ENCODE results near the gene ZBTB9.

The ZBTB9 gene

DNA sequence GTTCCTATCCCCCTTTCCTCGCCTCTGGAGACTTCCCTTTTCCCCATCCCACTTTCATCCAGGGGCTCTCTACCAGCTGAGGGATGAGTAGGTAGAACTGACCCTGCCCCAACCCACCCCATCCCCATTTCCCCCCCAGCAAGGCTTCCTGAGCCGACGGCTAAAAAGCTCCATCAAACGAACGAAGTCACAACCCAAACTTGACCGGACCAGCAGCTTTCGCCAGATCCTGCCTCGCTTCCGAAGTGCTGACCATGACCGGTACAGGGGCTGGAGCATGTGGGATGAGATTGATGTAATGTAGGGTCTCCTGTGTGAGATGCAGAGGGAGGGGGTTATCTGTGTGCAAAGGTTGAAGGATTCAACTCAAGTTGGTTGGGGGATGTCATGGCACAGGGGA lies 21.8 kb upstream of the ZBTB9 start:
- Histone ChIP-seq H3K4me1 (ENCODE audit: insufficient read depth, low read length) (peaks cover 60% of the 10 kb centered on the region), H3K4me3 (ENCODE audit: low read length) (no peak overlapping the region), H3K36me3 (ENCODE audit: insufficient read depth, low read length) (peaks cover 24% of the 10 kb centered on the region), H3K27me3 (ENCODE audit: insufficient read depth, low read length) (no peaks in the 10 kb centered on the region), H2AFZ (ENCODE audit: low read depth, low read length) (no peak overlapping the region), H3K9me3 (ENCODE audit: low read length) (no peaks in the 10 kb centered on the region)

DNA sequence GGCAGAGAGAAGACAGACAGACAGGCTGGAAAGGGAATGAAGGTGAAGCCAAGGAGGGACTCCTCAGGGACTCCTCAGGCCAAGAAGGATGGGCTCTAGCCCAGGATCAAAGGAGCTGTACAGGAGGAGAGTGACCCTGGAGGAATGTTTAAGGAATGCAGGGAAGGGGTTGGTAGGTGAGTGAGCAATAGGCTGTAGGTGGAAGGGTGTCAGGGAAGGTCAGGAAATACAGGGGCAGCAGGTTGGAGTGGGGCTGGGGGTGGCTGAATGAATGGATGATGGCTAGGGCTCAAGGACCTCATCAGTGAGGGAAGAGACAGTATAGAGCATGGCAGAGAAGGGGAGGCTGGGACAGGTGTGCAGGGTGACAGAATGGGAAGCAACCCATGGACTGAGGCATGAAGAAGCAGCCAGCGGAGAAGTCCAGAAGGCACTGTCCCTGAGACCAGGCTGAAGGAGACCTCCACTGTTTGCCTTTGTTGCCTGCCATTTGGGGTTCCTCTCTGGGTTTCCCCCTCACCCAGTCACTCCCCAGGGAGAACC lies 21.3 kb upstream of the ZBTB9 start:
- H3K4me3 ChIP-seq (ENCODE audit: low read length): no peak overlapping the region
- peaks cover 29% of the 10 kb centered on the region for H3K36me3 ChIP-seq (ENCODE audit: insufficient read depth, low read length)
- H3K27me3 ChIP-seq (ENCODE audit: insufficient read depth, low read length): no peaks in the 10 kb centered on the region
- H3K4me1 ChIP-seq (ENCODE audit: insufficient read depth, low read length): peaks cover 59% of the 10 kb centered on the region
- no peaks in the 10 kb centered on the region for H3K9me3 ChIP-seq (ENCODE audit: low read length)
- H2AFZ ChIP-seq (ENCODE audit: low read depth, low read length): no peak overlapping the region

DNA sequence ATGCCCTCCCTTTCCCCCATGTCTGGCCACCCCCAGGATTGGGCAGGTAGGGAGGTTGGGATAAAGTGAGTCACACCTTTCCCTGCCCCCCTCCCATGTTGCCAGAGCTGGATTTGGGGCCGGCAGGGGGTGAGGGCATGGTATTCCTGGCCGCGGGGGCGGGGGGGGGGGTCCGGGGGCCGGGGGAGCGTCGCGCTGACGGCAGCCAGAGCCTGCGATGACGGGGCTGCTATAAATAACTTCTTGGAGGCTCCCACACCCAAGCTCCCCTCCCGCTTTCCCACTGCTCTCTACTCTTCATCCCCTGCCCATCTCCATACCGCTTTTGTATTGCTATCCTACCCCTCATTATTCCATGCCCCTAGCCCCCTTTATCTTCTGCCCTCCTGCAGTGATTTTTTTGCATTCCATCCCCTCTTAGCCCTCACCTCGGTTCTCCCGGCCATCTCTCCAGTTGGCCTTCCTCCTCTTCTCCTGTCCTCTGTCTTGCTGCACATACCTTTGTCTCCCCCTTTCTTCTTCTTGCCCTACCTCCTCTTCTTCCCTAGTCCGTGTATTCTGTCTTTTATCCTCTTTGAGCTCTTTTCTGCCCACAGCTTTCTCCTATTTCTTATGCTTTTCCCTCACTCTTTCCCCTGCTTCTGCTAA lies 20.7 kb upstream of the ZBTB9 start:
- H3K4me1 ChIP-seq (ENCODE audit: insufficient read depth, low read length): peaks cover 53% of the 10 kb centered on the region
- H3K4me3 ChIP-seq (ENCODE audit: low read length): no peak overlapping the region
- no peaks in the 10 kb centered on the region for H3K27me3 ChIP-seq (ENCODE audit: insufficient read depth, low read length)
- peaks cover 35% of the 10 kb centered on the region for H3K36me3 ChIP-seq (ENCODE audit: insufficient read depth, low read length)
- H3K9me3 ChIP-seq (ENCODE audit: low read length): no peaks in the 10 kb centered on the region
- no peak overlapping the region for H2AFZ ChIP-seq (ENCODE audit: low read depth, low read length)

DNA sequence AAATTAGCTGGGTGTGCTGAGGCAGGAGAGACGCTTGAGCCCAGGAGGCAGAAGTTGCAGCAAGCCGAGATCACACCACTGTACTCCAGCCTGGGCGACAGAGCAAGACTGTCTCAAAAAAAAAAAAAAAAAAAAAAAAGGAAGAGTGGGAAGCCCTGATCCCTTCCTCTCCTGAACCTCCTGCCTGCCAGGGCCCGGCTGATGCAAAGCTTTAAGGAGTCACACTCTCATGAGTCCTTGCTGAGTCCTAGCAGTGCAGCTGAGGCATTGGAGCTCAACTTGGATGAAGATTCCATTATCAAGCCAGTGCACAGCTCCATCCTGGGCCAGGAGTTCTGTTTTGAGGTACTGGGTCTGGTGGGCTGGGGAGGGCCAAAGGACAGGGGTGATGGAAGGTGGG lies 19.4 kb upstream of the ZBTB9 start:
- Histone ChIP-seq H3K4me3 (ENCODE audit: low read length) (no peak overlapping the region), H2AFZ (ENCODE audit: low read depth, low read length) (no peak overlapping the region), H3K9me3 (ENCODE audit: low read length) (no peaks in the 10 kb centered on the region), H3K27me3 (ENCODE audit: insufficient read depth, low read length) (no peaks in the 10 kb centered on the region), H3K36me3 (ENCODE audit: insufficient read depth, low read length) (peaks cover 43% of the 10 kb centered on the region), H3K4me1 (ENCODE audit: insufficient read depth, low read length) (peaks cover 40% of the 10 kb centered on the region)

DNA sequence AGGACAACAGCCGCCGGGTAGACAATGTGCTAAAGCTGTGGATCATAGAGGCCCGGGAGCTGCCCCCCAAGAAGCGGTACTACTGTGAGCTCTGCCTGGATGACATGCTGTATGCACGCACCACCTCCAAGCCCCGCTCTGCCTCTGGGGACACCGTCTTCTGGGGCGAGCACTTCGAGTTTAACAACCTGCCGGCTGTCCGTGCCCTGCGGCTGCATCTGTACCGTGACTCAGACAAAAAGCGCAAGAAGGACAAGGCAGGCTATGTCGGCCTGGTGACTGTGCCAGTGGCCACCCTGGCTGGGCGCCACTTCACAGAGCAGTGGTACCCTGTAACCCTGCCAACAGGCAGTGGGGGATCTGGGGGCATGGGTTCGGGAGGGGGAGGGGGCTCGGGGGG lies 16.7 kb upstream of the ZBTB9 start:
- peaks cover 63% of the 10 kb centered on the region for H3K36me3 ChIP-seq (ENCODE audit: insufficient read depth, low read length)
- peaks cover 13% of the 10 kb centered on the region for H3K4me1 ChIP-seq (ENCODE audit: insufficient read depth, low read length)
- no peak overlapping the region for H3K4me3 ChIP-seq (ENCODE audit: low read length)
- H2AFZ ChIP-seq (ENCODE audit: low read depth, low read length): no peak overlapping the region
- H3K27me3 ChIP-seq (ENCODE audit: insufficient read depth, low read length): no peaks in the 10 kb centered on the region
- H3K9me3 ChIP-seq (ENCODE audit: low read length): no peaks in the 10 kb centered on the region

DNA sequence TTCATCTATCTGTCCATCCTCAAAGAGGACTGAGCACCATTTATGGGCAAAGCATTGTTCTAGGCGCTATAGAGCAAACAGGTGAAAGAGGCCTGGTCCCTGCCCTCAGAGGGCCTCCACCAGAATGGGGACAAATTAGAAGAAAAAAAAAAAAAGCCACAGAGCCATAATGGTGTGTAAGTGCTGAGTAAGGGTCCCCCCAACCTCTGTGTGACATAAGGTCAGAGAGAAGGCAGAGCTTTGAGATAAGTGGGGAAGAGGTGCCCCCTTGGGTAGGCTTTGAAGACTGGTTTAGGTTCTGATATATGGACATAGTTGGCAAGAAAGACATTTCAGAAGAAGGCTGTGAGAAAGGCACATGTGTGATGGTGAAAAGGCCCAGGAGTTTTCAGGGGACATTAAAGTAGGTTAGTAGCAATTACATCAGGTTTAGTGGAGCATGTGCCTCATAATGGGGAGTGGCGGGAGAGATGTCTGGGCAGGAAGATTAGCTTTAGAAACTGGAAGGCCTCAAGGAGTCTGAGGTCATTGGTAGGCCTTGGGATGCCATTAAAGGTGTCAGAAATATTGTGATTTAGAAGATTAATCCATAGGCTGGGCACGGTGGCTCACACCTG lies 15.3 kb upstream of the ZBTB9 start:
- peaks cover 73% of the 10 kb centered on the region for H3K36me3 ChIP-seq (ENCODE audit: insufficient read depth, low read length)

DNA sequence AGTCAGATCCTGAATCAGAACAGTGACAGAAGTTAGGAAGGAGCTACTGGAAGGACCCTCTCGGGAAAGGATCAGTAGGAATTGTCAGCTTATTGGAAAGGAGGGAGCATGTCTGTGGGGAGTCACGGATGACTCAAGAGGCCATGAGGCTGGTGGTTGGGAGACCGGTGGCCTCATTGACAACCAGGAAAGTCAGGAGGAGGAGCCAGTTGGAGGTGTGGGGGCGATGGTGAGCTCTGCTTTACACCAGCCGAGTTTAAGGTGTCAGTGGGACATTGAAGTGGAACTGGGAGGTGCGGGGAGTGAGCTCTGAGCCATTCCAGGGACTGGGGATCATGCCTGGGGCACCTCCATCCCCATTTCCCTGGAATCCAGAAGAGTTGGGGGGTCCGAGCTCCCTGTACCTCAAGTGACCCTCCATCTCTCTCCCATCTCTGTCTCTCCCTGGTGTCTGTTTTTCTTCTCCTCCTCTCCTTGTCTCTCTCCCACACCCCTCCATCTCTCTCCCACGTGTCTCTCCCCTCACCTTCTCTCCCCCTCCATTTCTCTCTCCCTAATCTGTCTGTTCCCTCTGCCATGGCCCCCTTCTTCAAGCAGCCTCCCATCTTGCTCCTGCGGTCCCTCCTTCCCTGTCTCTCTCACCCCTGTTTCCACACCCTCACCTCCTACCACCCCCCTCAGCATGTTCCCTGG lies 14.3 kb upstream of the ZBTB9 start:
- peaks cover 81% of the 10 kb centered on the region for H3K36me3 ChIP-seq (ENCODE audit: insufficient read depth, low read length)

More for the DNA sequence above, 15.3 kb upstream of the ZBTB9 start:
- peaks cover under 1% of the 10 kb centered on the region for H3K4me1 ChIP-seq (ENCODE audit: insufficient read depth, low read length)
- H2AFZ ChIP-seq (ENCODE audit: low read depth, low read length): no peak overlapping the region
- no peaks in the 10 kb centered on the region for H3K9me3 ChIP-seq (ENCODE audit: low read length)
- no peaks in the 10 kb centered on the region for H3K27me3 ChIP-seq (ENCODE audit: insufficient read depth, low read length)
- no peak overlapping the region for H3K4me3 ChIP-seq (ENCODE audit: low read length)

DNA sequence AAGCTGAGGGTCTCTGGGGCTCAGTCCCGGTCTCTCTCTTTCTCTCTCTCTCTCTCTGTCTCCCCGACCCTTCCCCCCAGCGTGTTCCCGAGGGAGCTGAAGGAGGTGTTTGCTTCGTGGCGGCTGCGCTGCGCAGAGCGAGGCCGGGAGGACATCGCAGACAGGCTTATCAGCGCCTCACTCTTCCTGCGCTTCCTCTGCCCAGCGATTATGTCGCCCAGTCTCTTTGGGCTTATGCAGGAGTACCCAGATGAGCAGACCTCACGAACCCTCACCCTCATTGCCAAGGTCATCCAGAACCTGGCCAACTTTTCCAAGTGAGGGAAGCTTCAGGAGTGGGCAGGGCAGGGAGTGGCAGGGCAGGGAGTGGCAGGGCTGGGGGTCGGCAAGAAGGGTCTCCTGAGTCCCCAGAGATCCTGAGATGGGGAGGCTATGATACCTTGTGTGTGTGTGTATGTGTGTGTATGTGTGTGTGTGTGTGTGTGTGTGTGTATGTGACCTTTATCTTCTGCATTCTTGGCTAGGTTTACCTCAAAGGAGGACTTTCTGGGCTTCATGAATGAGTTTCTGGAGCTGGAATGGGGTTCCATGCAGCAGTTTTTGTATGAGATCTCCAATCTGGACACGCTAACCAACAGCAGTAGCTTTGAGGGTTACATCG lies 13.6 kb upstream of the ZBTB9 start:
- H3K9me3 ChIP-seq (ENCODE audit: low read length): no peaks in the 10 kb centered on the region
- H3K4me3 ChIP-seq (ENCODE audit: low read length): no peak overlapping the region
- H2AFZ ChIP-seq (ENCODE audit: low read depth, low read length): no peak overlapping the region
- no peaks in the 10 kb centered on the region for H3K27me3 ChIP-seq (ENCODE audit: insufficient read depth, low read length)
- peaks cover 77% of the 10 kb centered on the region for H3K36me3 ChIP-seq (ENCODE audit: insufficient read depth, low read length)
- H3K4me1 ChIP-seq (ENCODE audit: insufficient read depth, low read length): no peaks in the 10 kb centered on the region

More for the DNA sequence above, 14.3 kb upstream of the ZBTB9 start:
- H2AFZ ChIP-seq (ENCODE audit: low read depth, low read length): no peak overlapping the region
- H3K27me3 ChIP-seq (ENCODE audit: insufficient read depth, low read length): no peaks in the 10 kb centered on the region
- no peak overlapping the region for H3K4me3 ChIP-seq (ENCODE audit: low read length)
- H3K9me3 ChIP-seq (ENCODE audit: low read length): no peaks in the 10 kb centered on the region
- H3K4me1 ChIP-seq (ENCODE audit: insufficient read depth, low read length): no peaks in the 10 kb centered on the region

DNA sequence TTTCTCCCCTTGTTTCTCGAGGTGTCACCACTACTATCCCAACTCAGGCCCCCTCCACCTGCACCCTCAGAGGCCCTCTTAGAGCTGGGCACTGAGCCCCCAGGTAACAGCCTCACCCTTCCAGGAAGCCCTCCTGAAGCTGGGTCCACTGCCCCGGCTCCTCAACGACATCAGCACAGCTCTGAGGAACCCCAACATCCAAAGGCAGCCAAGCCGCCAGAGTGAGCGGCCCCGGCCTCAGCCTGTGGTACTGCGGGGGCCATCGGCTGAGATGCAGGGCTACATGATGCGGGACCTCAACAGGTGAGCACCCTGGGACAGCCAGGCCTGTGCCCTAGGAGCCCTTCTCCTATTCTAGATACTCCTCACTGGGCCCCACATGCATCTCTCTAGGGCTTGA lies 12.9 kb upstream of the ZBTB9 start:
- Histone ChIP-seq H3K4me1 (ENCODE audit: insufficient read depth, low read length) (no peaks in the 10 kb centered on the region), H3K27me3 (ENCODE audit: insufficient read depth, low read length) (no peaks in the 10 kb centered on the region), H3K9me3 (ENCODE audit: low read length) (no peaks in the 10 kb centered on the region), H3K4me3 (ENCODE audit: low read length) (no peak overlapping the region), H2AFZ (ENCODE audit: low read depth, low read length) (no peak overlapping the region), H3K36me3 (ENCODE audit: insufficient read depth, low read length) (peaks cover 78% of the 10 kb centered on the region)

DNA sequence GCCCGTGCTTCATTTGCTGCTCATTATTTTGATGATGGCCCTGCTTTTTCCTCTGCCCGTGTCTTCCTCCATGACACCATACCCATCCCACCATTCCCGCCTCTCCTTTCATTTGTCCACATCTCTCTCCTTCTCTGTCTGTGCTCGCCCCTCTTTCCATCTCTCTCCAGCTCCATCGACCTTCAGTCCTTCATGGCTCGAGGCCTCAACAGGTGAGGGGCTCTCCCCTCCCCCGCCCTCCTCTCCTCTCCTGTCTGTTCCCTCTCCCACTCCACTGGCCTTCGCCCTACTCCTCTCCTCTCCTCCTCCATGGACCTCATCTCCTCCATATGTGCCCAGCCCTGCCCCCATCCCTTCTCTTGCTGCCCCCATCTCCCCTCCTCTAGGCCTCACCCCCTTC lies 12.1 kb upstream of the ZBTB9 start:
- Histone ChIP-seq H2AFZ (ENCODE audit: low read depth, low read length) (no peak overlapping the region), H3K36me3 (ENCODE audit: insufficient read depth, low read length) (peaks cover 77% of the 10 kb centered on the region)

DNA sequence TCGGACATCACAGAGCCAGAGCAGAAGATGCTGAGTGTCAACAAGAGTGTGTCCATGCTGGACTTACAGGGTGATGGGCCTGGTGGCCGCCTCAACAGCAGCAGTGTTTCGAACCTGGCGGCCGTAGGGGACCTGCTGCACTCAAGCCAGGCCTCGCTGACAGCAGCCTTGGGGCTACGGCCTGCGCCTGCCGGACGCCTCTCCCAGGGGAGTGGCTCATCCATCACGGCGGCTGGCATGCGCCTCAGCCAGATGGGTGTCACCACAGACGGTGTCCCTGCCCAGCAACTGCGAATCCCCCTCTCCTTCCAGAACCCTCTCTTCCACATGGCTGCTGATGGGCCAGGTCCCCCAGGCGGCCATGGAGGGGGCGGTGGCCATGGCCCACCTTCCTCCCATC lies 11.4 kb upstream of the ZBTB9 start:
- H3K9me3 ChIP-seq (ENCODE audit: low read length): no peaks in the 10 kb centered on the region
- no peak overlapping the region for H2AFZ ChIP-seq (ENCODE audit: low read depth, low read length)
- no peaks in the 10 kb centered on the region for H3K4me1 ChIP-seq (ENCODE audit: insufficient read depth, low read length)
- H3K27me3 ChIP-seq (ENCODE audit: insufficient read depth, low read length): no peaks in the 10 kb centered on the region
- no peak overlapping the region for H3K4me3 ChIP-seq (ENCODE audit: low read length)
- H3K36me3 ChIP-seq (ENCODE audit: insufficient read depth, low read length): peaks cover 78% of the 10 kb centered on the region

More for the DNA sequence above, 12.1 kb upstream of the ZBTB9 start:
- Histone ChIP-seq H3K9me3 (ENCODE audit: low read length) (no peaks in the 10 kb centered on the region), H3K4me3 (ENCODE audit: low read length) (no peak overlapping the region), H3K27me3 (ENCODE audit: insufficient read depth, low read length) (no peaks in the 10 kb centered on the region), H3K4me1 (ENCODE audit: insufficient read depth, low read length) (no peaks in the 10 kb centered on the region)

DNA sequence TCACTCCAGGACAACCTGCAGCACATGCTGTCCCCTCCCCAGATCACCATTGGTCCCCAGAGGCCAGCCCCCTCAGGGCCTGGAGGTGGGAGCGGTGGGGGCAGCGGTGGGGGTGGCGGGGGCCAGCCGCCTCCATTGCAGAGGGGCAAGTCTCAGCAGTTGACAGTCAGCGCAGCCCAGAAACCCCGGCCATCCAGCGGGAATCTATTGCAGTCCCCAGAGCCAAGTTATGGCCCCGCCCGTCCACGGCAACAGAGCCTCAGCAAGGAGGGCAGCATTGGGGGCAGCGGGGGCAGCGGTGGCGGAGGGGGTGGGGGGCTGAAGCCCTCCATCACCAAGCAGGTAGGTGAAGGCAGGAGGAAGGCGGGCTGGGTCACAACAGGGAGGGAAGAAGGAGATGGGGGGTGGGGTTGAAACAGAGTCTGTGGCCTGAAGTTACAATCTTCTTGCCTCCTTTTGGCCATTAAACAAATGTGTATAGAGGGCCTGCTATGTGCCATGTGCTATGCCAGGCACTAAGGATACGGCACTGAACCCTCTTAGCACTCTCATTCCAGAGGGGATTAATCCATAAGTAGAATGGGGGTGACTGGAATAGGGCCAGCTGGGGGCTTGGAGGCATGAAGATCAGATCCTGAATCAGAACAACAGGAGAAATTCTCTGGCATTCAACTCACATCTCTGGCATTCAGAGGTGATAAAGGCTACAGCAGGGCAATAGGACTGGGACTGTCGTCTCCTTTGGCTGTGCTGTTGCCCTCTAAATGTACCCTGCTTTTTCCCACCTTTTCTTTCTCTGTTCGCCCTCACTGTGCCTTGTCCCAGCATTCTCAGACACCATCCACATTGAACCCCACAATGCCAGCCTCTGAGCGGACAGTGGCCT lies 10.5 kb upstream of the ZBTB9 start:
- Histone ChIP-seq H3K9me3 (ENCODE audit: low read length) (no peaks in the 10 kb centered on the region), H3K36me3 (ENCODE audit: insufficient read depth, low read length) (peaks cover 78% of the 10 kb centered on the region), H3K4me3 (ENCODE audit: low read length) (no peak overlapping the region), H3K27me3 (ENCODE audit: insufficient read depth, low read length) (no peaks in the 10 kb centered on the region), H2AFZ (ENCODE audit: low read depth, low read length) (no peak overlapping the region), H3K4me1 (ENCODE audit: insufficient read depth, low read length) (no peaks in the 10 kb centered on the region)

Measured in neuron (in vitro differentiated cells).